Caki2 (cell line): Measurements from ENCODE around the gene RDX. TPM values are rescaled to one million over a fixed set of nuclear protein-coding genes. Genes with fewer than 3 reads are reported as not detected.
"Not testable (repeated sequence)": the region's sequence is repeated elsewhere in the genome, so short reads cannot be mapped to it uniquely, and the experiment has no call there.

Experiments used
- DNase-seq: peaks from one replicate; pipeline ENCODE4 v3.0.0-alpha.2; 2015; ENCODE audit warnings: low read depth
- in situ Hi-C: cut with HindIII; loops from 2 replicates; pipeline ENCODE4 v1.10.0; 2016; ENCODE audit warnings: low sequenced_read_pairs, low pct_unique_long_range_greater_than_20kb, mixed read lengths
- total RNA-seq: library from RNA; depleted of rRNA; stranded (reverse); fragments of >200 nt; shearing (Covaris generic); gene quantifications from 2 replicates; pipeline ENCODE4 v1.2.3, GENCODE V29; 2014; ENCODE audit warnings: low replicate concordance

Gene RDX
- total RNA-seq, 1 experiment from 2014 or later, result 29.9 TPM

- in situ Hi-C loops, result no loop called here
- no peak for DNase-seq
These were observed 66.0 kb downstream of the RDX start for GRCh38 chr11:110230377-110230776.

- no peak for DNase-seq
- in situ Hi-C loops, result no loop called here
These were observed 77.2 kb downstream of the RDX start for GRCh38 chr11:110219006-110219785.

- no peak for DNase-seq
- in situ Hi-C loops, result no loop called here
These were observed 78.5 kb downstream of the RDX start for GRCh38 chr11:110217936-110218335.

GRCh38 chr11:110217223-110217877 is 79.1 kb downstream of the RDX start:
- in situ Hi-C loops, result no loop called here
- DNase-seq, result no peak

DNA sequence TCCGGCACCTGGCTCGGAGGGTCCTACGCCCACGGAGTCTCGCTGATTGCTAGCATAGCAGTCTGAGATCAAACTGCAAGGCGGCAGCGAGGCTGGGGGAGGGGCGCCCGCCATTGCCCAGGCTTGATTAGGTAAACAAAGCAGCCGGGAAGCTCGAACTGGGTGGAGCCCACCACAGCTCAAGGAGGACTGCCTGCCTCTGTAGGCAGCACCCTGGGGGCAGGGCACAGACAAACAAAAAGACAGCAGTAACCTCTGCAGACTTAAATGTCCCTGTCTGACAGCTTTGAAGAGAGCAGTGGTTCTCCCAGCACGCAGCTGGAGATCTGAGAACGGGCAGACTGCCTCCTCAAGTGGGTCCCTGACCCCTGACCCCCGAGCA is 87.1 kb downstream of the RDX start:
- DNase-seq, in situ Hi-C loops: not testable (repeated sequence)

GRCh38 chr11:110208678-110209312 is 87.6 kb downstream of the RDX start:
- DNase-seq, in situ Hi-C loops: not testable (repeated sequence)

GRCh38 chr11:110207123-110207522 is 89.3 kb downstream of the RDX start:
- in situ Hi-C loops, result no loop called here
- no peak for DNase-seq

GRCh38 chr11:110200836-110201235 is 95.6 kb downstream of the RDX start:
- DNase-seq, result no peak
- in situ Hi-C loops, result no loop called here

- peak; percentile 77 for DNase-seq
- in situ Hi-C loops, result no loop called here
These were observed 96.2 kb downstream of the RDX start for GRCh38 chr11:110200241-110200640.

GRCh38 chr11:110199184-110199981 is 97.0 kb downstream of the RDX start:
- no peak for DNase-seq
- in situ Hi-C loops, result no loop called here

DNA sequence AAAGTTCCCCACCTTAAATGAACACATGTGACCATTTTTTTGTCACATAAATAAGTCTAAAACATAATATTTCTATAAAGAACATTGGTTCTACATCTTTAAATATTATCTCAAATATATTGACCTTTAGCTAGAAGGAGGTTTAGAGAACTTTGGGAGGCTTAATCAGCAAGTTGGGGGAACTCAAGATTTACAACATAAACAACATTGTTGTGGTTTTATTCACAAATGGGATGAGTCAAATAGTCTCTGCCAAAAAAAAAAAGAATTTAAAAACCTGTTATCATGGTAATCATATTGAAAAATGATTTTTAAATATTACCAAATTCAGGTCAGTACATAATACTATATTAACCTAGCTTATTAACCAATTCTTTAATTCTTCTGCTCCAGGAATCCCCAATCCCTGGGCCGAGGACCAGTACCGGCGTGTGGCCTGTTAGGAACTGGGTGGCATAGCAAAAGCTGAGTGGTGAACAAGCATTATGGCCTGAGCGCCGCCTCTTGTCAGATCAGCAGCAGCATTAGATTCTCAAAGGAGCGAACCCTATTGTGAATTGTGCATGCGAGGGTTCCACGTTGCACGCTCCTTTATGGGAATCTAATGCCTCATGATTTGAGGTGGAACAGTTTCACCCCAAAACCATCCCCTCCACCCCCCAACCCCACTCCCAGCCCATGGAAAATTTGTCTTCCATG is 98.2 kb downstream of the RDX start:
- in situ Hi-C loops, result no loop called here

DNA sequence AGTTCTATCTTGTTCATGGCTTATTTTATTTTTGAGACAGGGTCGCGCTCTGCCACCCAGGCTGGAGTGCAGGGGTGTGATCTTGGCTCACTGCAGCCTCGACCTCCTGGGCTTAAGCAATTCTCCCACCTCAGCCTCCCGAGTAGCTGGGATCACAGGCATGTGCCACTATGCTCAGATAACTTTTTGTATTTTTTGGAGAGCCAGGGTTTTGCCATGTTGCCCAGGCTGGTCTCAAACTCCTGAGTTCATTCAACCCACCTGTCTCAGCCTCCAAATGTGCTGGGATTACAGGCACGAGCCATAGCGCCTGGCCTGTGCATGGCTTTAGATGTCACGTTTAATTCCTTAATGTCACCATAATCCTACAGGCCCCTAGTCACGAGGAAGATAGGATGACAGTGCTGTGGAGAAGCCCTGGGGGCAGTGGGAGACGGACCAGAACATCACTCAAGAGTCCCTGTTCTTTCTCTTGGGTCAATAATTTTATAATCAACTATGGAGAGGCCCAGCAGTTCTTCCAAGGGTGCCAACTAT is 99.5 kb downstream of the RDX start:
- DNase-seq, result no peak
- in situ Hi-C loops, result no loop called here

More for the DNA sequence above, 98.2 kb downstream of the RDX start:
- no peak for DNase-seq

DNA sequence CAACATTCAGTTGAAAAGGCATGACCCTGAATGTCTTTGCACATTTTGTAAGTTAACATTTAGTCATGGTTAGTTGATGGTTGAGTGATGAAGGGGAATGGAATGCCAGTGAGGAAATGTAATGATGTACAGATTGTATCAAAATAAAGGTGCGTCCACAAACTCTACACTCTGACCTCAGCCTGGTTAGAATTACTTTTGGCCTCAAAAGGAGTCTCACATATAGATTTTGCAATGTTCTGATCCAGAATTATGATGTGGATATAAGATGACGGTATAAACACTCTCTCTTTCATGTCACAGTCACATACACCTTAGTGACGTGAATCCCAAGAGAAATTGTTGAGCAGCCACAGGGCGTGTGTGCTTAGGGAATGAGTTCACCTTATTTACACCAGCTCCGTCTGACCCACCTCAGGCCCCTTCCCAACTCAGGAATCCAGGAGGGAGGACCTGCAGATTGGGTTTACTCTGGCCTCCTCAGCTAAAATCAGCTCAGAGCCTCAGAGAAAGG is 100.1 kb downstream of the RDX start:
- in situ Hi-C loops, result no loop called here
- DNase-seq, result peak; percentile 88

DNA sequence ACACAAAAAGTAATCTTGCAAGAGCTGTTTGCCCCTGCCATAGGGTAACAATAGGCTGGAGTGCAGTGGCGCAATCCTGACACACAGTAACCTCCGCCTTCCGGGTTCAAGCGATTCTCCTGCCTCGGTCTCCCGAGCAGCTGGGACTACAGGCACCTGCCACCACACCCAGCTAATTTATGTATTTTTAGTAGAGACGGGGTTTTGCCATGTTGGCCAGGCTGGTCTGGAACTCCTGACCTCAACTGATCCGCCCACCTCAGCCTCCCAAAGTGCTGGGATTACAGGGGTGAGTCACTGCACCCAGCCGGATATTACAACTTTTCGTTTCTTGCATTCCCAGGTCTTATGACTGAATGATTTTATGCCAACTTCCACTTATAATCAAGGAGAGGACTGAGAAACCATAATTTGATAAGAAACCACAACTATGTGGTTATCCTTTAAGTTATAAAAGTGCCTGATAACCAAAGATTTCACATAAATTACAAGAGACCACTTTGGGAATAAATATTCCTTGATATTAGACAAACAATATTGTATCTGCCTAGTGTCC is 102.1 kb downstream of the RDX start:
- in situ Hi-C loops, result not testable (repeated sequence)
- DNase-seq, result peak; percentile 92

DNA sequence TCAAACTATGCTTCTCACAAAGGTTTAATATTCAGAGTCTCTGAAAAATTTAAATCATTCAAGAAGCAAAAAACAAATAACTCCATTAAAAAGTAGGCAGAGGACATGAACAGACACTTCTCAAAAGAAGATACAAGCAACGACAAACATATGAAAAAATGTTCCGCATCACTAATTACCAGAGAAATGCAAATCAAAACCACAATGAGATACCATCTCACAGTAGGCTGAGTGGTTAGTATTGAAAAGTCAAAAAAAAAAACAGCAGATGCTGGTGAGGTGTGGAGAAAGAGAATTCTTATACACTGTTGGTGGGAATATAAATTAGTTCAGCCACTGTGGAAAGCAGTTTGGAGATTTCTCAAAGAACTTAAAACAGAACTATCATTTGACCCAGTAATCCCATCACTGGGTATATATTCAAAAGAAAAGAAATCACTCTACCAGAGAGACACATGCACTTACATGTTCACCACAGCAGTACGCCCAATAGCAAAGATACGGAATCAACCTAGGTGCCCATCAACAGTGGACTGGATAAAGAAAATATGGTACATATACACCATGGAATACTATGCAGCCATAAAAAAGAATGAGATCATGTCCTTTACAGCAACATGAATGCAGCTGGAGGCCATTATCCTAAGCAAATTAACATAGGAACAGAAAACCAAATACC is 103.7 kb downstream of the RDX start:
- DNase-seq, result peak; percentile 67

GRCh38 chr11:110190885-110191284 is 105.5 kb downstream of the RDX start:
- in situ Hi-C loops, result no loop called here
- DNase-seq, result no peak

More for the DNA sequence above, 103.7 kb downstream of the RDX start:
- in situ Hi-C loops, result not testable (repeated sequence)

DNA sequence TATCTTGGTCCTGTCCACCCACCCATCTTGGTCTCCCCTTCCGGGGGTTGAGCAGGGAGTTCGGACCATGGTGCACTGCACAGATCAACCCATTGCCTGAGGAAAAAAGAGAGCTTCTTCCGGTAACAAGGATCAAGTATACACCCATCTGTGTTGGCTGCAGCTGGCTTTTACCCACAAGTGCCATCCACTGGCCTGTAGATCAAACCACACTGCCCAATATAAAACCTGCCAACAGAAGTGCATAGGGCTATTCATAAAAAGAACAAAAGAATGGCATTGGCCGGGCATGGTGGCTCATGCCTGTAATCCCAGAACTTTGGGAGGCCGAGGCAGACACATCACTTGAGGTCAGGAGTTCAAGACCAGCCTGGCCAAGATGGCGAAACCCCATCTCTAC is 108.7 kb downstream of the RDX start:
- DNase-seq, result no peak
- in situ Hi-C loops, result no loop called here
